Glutamatergic neuron (in vitro differentiated cells): ENCODE results near the gene CLEC9A. TPM values are rescaled to one million over a fixed set of nuclear protein-coding genes. Genes with fewer than 3 reads are reported as not detected.

ENCODE experiments used
- DNase-seq: peaks from one replicate; pipeline ENCODE4 v3.0.0; 2022
- H3K27ac Mint-ChIP-seq: one replicate; pipeline ENCODE4 v1.8.0; 2020; ENCODE audit warnings: mild to moderate bottlenecking, mixed read lengths, inconsistent platforms; ENCODE audit not compliant: unreplicated experiment
- H3K27me3 Mint-ChIP-seq: one replicate; pipeline ENCODE4 v1.8.0; 2020; ENCODE audit warnings: mild to moderate bottlenecking, moderate library complexity, mixed read lengths, inconsistent platforms; ENCODE audit not compliant: unreplicated experiment
- H3K36me3 Mint-ChIP-seq: one replicate; pipeline ENCODE4 v1.8.0; 2020; ENCODE audit warnings: mild to moderate bottlenecking, mixed read lengths, inconsistent platforms; ENCODE audit not compliant: unreplicated experiment
- H3K4me1 Mint-ChIP-seq: one replicate; pipeline ENCODE4 v1.8.0; 2020; ENCODE audit warnings: mild to moderate bottlenecking, low read depth, mixed read lengths, inconsistent platforms; ENCODE audit not compliant: unreplicated experiment
- H3K4me3 Mint-ChIP-seq: one replicate; pipeline ENCODE4 v1.8.0; 2020; ENCODE audit warnings: mild to moderate bottlenecking, mixed read lengths, inconsistent platforms; ENCODE audit not compliant: unreplicated experiment
- H3K9me3 Mint-ChIP-seq: one replicate; pipeline ENCODE4 v1.8.0; 2020; ENCODE audit warnings: mild to moderate bottlenecking, moderate library complexity, mixed read lengths, inconsistent platforms; ENCODE audit not compliant: unreplicated experiment
- long read RNA-seq: library from polyadenylated mRNA; unstranded; transcript quantifications from one replicate; pipeline ENCODE4 v2.0.0, GENCODE V29; 2020; ENCODE audit not compliant: unreplicated experiment
- total RNA-seq: library from RNA; stranded (reverse); fragmentation: NEBNext Ultra II Directional; extraction: Animal tissue kit (Norgen Biotek cat#: 25700); gene quantifications from one replicate; pipeline ENCODE4 v1.2.1, GENCODE V29; 2021; ENCODE audit not compliant: unreplicated experiment
- TF ChIP-seq, protein P1 (sequence below): fragments of 200-600 bp; sonication (generic); IDR thresholded peaks from one replicate; pipeline ENCODE4 v1.5.0; 2021; ENCODE audit not compliant: partially characterized antibody, unreplicated experiment

CLEC9A gene
- total RNA-seq = not detected
- long read RNA-seq = 0 reads

DNA sequence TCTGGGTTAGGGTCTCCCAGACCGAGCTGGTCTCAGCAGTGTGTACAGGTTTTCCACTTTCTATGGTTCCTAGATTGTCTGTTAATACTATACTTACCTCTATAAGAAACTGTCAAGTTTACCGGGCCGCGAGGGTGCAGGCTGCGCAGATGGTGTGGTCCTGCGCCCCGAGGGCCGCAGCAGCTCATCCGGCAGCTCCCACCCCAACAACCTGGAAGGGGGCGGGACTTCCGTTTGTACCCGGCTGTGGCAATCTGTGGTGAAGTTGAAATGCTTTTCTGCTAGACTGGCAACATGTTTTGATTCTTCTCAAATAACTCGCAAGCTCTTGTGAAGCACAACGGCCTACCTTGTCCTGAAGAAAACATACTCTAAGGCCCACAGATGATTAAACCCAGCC is at the start of gene CLEC9A:
TSS of gene CLEC9A (plus strand) at position 237 of the 400 bp plus-strand sequence. CDS start 22,006 bp downstream, outside the sequence.
- no peak within 1 kb of the TSS for H3K27ac Mint-ChIP-seq
- H3K27me3 Mint-ChIP-seq = peaks cover 2% of the 10 kb centered on the region
- H3K4me3 Mint-ChIP-seq = no peak within 1 kb of the TSS
- no peaks in the 10 kb centered on the region for H3K36me3 Mint-ChIP-seq
- DNase-seq = no peak
- no peaks in the 10 kb centered on the region for H3K9me3 Mint-ChIP-seq
- TF ChIP-seq, protein P1, sequence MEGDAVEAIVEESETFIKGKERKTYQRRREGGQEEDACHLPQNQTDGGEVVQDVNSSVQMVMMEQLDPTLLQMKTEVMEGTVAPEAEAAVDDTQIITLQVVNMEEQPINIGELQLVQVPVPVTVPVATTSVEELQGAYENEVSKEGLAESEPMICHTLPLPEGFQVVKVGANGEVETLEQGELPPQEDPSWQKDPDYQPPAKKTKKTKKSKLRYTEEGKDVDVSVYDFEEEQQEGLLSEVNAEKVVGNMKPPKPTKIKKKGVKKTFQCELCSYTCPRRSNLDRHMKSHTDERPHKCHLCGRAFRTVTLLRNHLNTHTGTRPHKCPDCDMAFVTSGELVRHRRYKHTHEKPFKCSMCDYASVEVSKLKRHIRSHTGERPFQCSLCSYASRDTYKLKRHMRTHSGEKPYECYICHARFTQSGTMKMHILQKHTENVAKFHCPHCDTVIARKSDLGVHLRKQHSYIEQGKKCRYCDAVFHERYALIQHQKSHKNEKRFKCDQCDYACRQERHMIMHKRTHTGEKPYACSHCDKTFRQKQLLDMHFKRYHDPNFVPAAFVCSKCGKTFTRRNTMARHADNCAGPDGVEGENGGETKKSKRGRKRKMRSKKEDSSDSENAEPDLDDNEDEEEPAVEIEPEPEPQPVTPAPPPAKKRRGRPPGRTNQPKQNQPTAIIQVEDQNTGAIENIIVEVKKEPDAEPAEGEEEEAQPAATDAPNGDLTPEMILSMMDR = no peak
- no peaks in the 10 kb centered on the region for H3K4me1 Mint-ChIP-seq

DNA sequence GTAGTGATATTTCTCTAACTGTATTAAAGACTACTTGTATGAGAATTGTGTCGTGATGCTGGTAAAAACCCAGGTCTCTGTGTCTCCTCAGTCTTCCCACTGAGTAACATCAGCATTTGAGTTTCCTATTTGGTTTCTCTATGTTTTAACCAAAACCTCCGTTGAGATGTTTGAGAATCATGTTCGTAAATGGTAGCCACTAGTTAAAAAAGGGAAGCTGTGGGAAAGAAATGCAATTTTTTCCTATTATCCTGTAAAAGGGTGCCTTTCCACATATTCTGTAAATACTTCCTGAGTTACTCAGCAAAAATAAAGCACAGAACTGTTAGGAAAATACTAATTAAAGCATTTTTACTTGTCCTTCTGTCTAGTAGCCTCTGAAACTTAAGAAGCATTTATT is 38.6 kb upstream of the CLEC9A start:
- Mint-ChIP-seq H3K27ac (no peak overlapping the region), H3K4me1 (no peaks in the 10 kb centered on the region), H3K36me3 (no peaks in the 10 kb centered on the region), H3K27me3 (peaks cover 2% of the 10 kb centered on the region), H3K4me3 (no peak overlapping the region), H3K9me3 (no peaks in the 10 kb centered on the region)
- TF ChIP-seq, protein P1 = no peak
- no peak for DNase-seq

DNA sequence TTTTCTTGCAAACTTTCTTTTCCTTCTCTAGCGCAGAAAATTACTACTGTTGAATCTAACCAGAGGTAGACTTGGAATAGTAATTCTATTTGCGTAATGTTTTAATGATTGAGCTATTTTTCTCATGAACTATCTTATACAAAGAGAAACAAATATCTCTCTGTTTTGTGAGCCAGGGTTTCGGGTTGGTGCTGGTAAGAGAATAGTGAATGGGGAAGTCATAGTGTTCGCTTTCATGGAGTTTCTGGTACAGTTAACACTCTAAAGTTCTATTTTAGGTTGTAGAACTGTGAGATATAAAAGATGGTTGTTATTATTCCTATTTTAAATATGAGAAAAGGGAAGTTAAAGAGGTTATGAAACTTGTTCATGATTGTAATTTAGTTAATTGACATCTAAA is 38.2 kb upstream of the CLEC9A start:
- H3K4me3 Mint-ChIP-seq = no peak overlapping the region
- H3K27me3 Mint-ChIP-seq = peaks cover 2% of the 10 kb centered on the region
- H3K4me1 Mint-ChIP-seq = no peaks in the 10 kb centered on the region
- no peaks in the 10 kb centered on the region for H3K9me3 Mint-ChIP-seq
- TF ChIP-seq, protein P1 = no peak
- DNase-seq = no peak
- no peaks in the 10 kb centered on the region for H3K36me3 Mint-ChIP-seq
- no peak overlapping the region for H3K27ac Mint-ChIP-seq

DNA sequence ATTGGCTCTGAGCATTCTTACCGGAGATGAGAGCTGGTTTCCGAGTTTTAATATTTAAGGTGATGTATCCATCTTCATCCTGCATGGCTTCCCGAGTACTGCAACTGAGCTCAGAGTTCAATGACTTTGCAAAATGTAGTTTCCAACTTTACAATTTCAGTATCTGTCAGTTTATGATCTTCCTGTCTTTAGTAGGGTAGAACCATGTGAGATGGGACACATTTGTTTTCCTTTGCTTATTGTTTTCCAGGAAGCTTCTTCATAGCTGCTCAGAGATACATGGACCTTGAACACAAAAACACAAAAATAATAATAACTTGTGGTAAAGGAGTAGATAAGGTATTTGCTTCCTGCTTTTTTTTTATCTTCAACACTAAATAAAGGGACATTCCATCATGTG is 31.5 kb upstream of the CLEC9A start, which contains the start of gene CLEC1B:
TSS of gene CLEC1B (minus strand) at position 106 of the 400 bp plus-strand sequence. CDS start at position 85, 21 bp downstream.
- TF ChIP-seq, protein P1 = no peak
- no peak within 1 kb of the TSS for H3K4me3 Mint-ChIP-seq
- no peaks in the 10 kb centered on the region for H3K27me3 Mint-ChIP-seq
- no peaks in the 10 kb centered on the region for H3K9me3 Mint-ChIP-seq
- no peaks in the 10 kb centered on the region for H3K36me3 Mint-ChIP-seq
- H3K4me1 Mint-ChIP-seq = no peaks in the 10 kb centered on the region
- H3K27ac Mint-ChIP-seq = no peak within 1 kb of the TSS
- DNase-seq = no peak

DNA sequence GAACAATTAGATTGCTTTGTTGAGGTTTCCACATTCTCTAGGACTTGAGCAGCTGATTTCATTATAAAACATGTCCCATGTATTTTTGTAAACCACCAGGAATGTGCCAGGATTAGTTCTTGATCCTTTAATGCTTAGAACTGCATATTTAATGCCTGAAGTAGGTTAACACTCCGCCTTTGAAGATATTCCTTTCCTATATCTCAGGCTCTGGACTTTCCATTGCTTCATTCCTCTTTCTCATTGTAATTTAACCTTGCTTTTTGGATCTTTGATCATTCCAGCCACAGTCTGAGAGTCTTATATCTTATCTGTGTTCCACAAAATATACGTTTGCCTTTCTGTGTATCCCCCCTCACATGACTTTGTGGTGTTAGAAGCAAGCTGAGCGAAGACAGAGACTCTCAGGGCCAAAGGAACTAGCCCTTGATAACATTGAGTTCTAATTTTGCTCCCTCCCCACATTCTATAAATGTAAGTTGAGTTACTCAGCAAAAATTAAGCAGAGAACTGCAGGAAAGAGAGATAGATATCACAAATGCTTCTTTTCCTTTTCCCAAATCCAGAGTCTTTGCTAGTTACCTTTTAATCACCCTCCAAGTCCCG is 29.2 kb upstream of the CLEC9A start:
- no peaks in the 10 kb centered on the region for H3K9me3 Mint-ChIP-seq
- no peak overlapping the region for H3K4me3 Mint-ChIP-seq
- H3K27me3 Mint-ChIP-seq = no peaks in the 10 kb centered on the region
- TF ChIP-seq, protein P1 = no peak
- DNase-seq = no peak
- H3K4me1 Mint-ChIP-seq = no peaks in the 10 kb centered on the region
- H3K27ac Mint-ChIP-seq = no peak overlapping the region
- H3K36me3 Mint-ChIP-seq = no peaks in the 10 kb centered on the region
